Measurements from ENCODE around the gene CHTOP.

- no peak for TF ChIP-seq POLR2AphosphoS5 (IDR thresholded peaks at IDR 0.05)
- TF ChIP-seq, protein P1, sequence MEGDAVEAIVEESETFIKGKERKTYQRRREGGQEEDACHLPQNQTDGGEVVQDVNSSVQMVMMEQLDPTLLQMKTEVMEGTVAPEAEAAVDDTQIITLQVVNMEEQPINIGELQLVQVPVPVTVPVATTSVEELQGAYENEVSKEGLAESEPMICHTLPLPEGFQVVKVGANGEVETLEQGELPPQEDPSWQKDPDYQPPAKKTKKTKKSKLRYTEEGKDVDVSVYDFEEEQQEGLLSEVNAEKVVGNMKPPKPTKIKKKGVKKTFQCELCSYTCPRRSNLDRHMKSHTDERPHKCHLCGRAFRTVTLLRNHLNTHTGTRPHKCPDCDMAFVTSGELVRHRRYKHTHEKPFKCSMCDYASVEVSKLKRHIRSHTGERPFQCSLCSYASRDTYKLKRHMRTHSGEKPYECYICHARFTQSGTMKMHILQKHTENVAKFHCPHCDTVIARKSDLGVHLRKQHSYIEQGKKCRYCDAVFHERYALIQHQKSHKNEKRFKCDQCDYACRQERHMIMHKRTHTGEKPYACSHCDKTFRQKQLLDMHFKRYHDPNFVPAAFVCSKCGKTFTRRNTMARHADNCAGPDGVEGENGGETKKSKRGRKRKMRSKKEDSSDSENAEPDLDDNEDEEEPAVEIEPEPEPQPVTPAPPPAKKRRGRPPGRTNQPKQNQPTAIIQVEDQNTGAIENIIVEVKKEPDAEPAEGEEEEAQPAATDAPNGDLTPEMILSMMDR (IDR thresholded peaks at IDR 0.05) = no peak
- no peak for TF ChIP-seq POLR2A (IDR thresholded peaks at IDR 0.05; ENCODE audit: low read depth)
- no peak for TF ChIP-seq EP300 (IDR thresholded peaks at IDR 0.05)
Observed at GRCh38 chr1:153623101-153623500, 10.8 kb upstream of the CHTOP start.

Measured in esophagus muscularis mucosa (tissue), 4 donors.